ENCODE measurements around the gene PLCL2.
"Not testable (repeated sequence)": the region's sequence is repeated elsewhere in the genome, so short reads cannot be mapped to it uniquely, and the experiment has no call there.

PLCL2 gene

GRCh38 chr3:16923112-16923511 is 38.4 kb downstream of the PLCL2 start:
- DNase-seq: no peak

GRCh38 chr3:16927485-16927884 is 42.7 kb downstream of the PLCL2 start:
- no peak for DNase-seq

DNA sequence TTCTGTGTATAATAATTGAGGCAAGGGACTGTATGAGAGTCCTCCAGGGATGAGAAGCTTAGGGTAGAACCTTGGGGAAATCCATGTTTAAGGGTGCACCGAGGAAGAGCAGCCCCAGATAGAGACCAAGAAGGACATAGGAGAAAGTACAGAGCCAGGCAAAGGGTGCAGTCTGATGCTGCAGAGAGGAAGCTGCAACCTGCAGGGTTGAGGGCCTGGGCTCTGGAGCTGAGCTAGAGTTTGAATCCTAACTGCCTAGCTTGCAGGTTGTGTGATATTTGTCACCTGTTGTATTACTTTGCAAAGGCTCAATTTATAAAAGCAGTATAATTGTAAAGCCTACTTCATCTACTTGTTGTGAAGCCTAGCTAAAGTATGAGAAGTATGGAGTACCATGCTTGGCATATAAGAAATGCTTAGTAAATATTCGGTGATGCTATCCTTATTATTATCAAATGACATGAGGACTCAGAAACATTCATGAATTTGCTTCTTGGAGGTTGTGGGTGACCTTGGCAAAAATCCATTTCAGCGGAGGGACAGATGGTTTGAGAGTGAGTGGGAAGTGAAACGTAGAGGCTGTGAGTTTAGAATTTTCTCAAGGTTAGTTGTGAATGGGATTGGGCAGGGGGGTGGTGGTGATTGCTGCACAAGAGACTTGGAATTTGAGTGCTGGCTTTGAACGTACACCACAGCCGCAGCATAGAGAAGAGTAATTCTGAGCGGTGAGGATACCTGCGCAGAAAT is 43.8 kb downstream of the PLCL2 start:
- DNase-seq: no peak

DNA sequence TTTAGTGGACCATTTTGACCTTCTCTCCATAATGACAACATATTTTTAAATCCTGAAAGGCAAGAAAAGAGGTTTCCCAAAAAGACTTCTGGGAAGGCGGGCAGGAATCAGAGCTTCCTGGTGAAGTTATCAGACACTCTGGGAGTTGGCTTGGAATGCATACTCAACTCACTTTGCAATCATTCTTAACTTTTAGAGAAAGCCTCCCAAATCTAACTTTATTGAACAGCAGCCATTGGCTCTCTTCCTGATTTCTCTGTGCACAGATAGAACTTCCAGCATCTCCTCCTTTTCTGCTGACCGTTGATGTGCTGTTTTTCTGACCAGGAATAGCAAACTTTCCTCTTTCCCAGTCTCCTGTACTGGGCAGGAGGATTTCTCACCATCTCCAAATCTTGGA is 44.6 kb downstream of the PLCL2 start:
- no peak for DNase-seq

DNA sequence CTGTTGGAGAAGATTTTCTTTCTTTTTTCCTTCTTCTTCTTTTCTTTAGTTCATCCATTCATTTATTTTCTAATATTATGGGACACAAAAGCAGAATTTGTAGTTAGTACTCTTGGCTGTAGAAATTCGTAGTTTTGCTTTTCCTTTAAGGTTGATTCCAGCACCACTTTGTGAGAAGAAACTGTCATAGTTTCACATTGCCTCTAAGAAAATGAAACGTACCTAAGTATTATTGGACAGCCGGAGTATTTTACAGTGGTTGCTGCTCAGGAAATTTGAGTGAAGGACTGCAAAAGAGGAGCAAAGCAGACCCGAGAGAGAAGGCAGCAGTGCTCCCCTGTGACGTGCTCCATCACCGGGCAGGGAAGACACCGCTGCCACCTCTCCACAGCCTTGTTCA is 48.1 kb downstream of the PLCL2 start:
- no peak for DNase-seq

DNA sequence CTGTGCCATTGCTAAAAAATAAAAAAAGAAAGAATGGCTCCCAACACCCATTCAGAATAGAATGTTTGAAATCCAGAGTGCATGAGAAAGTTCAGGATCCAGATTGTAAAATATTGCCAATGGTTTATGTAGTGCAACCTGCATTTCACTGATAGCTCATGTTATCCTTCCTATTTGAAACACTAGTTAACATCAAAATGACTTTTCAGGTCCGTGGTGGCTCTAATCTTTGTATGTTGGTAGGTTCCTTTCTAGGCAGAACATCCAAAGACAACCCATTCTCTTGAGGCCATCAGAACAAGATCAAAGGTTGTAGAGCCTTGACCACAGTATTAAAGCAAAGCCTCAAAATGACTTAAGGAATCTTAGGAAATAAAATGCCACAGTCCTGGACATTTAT is 51.0 kb downstream of the PLCL2 start:
- DNase-seq: no peak

DNA sequence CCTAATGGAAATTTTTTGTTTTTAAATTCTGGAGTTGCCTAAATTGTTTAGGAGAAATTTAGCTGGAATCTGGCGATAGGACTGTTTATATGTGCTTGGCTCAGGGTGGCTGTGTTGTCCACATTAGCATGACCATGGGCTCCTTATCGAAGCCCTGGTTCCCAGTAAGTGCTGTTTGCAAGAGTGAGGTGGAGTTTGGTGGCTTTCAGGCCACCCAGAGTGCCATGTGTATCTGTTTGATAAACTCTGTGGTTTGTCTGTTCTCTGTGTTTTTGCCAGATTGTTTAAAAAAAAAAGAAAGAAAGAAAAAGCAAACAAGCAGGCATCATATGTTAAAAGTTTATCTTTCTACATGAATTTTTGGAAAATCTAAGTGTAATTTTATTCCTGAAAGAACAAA is 51.5 kb downstream of the PLCL2 start:
- no peak for DNase-seq

- DNase-seq: no peak
These were observed 52.0 kb downstream of the PLCL2 start for GRCh38 chr3:16936676-16937230.

DNA sequence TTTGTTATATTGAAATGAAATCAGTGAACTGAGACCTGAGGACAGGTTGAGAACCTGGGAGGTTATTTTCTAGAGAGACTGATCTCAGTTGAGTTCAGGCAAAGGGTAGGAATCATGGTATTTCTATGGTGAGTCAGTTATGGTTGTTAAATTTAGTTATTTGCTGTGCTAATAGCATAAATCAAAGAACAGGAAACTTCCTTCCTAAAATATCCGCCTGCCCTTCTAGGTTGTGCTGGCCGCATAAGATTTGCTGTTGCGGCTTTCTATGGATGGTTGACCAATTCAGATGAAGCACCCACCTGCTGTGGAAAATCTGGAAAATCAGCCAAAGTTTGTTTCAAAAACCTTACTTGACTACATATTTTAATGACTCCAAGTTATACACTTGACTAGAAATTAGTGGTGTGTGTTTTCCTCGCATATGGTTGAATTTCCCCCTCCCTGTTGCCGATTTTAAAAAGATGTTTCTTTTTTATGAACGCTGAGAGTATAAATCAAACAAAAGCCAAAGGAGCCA is 52.6 kb downstream of the PLCL2 start:
- no peak for DNase-seq

DNA sequence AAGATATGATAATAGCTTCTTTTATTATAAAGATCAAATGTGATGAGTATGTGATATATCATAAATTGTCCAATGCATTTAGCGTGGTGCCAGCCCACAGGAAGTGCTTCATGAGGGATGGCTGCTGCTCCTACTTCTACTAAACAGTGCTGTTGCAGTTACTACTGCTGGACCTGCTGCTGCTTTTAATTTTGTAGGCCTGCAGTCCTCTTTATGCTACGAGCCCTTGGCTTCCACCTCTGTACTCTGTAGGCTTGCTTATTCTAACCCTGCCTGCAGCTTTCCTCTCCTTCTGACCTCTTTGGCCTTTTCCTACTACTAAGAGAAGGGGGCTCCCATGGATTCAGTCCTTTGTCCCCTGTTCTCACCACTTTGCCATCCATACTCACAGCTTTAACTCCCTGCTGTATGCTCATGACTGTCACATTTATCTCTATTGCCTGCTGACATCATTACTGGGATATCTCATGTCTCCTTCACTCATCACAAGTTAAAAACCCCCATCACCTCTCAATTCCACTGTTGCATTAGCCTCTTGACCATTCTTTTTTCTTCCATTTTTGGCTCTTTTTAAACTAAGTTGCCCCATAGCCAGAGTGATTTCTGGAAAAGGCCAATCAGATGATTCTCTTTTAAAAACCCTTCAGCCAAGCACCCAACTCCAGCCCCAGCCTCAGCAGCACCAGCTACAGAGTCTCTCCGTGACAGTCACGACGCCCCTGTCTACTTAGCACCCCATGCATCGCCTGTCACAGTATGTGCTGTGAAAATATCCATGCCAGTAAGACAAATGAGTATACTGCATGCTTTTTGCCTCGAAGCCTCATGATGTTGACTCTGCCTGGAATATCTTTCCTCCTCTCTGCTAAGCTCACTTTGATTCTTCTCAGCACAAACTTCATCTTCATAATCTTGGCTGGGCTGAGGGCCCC is 56.3 kb downstream of the PLCL2 start:
- DNase-seq: no peak

- no peak for DNase-seq
These were observed 58.2 kb downstream of the PLCL2 start for GRCh38 chr3:16942955-16943354.

DNA sequence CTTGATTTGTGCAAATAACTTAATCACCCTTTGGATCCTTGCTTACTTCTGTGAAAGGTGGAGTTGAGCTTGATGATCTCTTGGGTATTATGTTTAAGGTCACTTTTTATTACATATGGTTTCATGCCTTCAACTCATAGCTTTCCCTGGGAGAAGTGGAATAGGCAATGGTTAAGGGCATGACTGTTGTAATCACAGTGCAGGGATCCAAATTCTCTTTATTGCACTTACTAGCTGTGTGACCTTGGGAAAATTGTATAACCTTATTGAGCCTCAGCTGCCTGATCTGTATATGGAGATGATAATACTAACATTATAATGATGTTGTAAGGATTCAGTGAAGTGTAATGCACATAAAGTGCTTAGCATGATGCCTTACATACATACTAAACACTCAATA is 59.1 kb downstream of the PLCL2 start:
- DNase-seq: no peak

DNA sequence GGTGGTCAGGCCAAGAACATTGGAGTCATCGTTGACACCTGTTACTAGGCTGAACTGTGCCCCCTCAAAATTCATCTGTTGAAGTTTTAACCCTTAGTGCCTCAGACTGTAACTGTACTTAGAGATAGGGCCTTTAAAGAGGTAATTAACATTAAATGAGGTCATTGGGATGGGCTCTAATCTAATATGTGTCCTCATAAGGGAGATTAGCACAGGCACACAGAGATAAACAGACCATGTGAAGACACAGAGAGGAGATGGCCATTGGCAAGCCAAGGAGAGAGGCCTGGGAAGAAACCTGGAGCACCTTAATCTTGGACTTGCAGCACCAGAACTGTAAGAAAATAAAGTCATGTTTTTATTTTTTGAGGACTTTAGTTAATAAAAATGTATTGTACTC is 59.6 kb downstream of the PLCL2 start:
- no peak for DNase-seq

GRCh38 chr3:16945330-16945729 is 60.6 kb downstream of the PLCL2 start:
- no peak for DNase-seq

DNA sequence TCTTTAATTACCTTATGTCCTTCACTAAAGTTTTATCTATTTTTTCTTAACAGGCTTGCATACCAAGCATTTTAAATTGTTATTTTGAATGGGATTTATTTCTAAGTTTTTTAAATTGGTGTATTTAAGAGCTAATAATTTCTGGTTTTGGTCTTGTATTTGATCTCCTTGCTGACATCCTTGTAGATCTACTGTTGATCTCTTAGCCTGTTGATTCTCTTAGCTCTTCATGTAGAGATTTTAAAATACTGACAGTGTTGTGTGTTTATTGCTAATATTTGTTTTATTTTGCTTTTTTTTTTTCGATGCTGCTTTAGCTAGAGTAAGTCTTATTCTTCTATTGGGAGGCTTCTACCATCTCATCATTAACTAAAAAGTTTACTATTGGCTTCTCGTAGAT is 65.5 kb downstream of the PLCL2 start:
- no peak for DNase-seq

DNA sequence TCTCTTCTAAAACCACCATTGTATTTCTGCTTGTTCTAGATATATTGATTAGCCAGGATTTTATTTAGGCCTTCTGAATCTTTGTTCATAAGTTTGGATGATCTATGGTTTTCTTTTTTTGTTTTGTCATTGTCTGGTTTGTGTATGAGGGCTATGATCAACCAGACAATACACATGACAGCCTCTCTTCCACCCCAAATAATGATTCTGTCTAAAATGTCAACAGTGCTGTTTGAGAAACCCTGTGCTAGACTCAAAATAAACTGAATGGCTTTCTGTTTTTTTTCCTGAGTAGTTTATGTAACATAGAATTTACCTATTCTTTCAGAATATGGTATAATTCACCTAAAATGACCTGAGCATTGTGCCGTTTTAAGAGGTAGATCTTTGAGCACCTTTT is 66.1 kb downstream of the PLCL2 start:
- DNase-seq: no peak

GRCh38 chr3:16957852-16958251 is 73.1 kb downstream of the PLCL2 start:
- not testable (repeated sequence) for DNase-seq

GRCh38 chr3:16960125-16960524 is 75.4 kb downstream of the PLCL2 start:
- no peak for DNase-seq

DNA sequence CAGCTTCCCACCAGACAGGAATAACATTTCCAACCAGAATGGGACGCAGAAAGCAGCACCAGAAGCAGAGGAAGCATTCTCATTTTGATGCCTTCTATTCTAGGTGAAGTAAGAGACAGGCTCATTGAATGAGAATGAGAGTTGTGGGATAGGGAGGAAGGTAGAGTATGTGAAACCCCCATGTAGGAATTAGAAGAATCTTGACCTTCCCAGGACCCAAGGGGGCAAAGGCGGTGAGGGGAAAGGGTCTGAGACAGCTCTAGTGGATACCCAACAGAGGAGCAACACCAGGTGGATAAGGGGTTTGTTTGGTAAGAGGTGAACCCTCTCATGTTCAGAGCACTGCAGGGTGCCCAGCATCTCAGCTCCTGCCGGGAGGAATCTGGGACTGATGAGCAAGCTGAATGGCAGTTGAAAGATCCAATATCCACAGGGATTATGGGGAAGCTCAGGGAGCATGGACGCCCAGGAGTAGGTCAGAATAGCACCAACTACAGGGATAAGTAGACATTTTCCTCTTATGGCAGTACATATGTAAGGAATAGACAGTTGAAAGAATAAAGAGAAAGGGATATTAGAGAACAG is 77.0 kb downstream of the PLCL2 start:
- no peak for DNase-seq

DNA sequence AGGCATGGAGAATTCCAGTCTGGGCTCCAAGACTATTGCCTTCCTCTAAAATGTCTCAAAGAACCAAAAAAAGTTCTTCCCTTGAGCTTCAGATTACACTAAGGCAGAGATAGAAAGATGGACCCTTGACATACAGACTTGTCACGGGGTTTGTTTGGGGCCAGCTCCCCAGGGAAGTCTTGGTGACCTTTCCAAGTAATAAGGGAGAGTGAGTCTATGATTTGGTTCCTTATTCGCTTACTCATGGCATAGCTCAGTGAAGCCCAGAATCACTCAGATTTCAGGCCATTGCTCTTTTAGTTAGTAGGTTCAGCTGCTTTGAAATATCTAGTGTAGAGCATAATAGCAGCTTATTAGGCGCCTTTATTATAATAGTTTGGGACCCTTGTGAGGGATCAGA is 90.3 kb downstream of the PLCL2 start:
- no peak for DNase-seq

DNA sequence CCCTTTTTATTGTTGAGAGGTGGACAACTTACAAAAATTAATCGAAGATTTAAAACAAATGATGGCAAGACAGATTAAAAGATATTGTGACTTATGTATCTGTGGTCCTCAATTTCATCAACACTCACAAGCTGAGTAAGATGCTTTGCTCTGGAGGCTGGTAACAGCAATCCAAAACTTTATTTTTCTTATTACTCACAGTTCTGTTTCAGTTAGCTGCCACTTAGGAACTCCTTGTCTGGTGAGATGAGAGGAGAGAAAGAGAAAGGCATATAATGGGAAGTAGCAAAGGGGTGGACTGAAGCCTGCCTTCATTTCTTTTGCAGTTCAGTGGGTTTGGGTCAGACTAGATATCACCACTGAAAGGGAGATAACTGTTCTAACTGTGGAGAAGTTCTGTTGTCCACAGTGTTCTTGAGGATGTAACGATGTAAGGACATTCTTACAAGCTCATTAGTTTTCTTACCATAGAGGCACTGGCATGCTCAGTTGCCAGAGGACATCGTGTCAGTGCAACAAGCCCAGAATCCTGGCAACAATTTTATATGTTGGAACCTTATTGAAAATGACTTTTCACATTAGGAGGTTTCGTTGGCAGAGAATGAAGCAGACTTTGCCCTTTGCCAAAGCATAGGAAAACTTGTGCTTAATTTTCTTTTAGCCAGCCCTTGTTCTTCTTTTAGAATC is 93.6 kb downstream of the PLCL2 start:
- no peak for DNase-seq

DNA sequence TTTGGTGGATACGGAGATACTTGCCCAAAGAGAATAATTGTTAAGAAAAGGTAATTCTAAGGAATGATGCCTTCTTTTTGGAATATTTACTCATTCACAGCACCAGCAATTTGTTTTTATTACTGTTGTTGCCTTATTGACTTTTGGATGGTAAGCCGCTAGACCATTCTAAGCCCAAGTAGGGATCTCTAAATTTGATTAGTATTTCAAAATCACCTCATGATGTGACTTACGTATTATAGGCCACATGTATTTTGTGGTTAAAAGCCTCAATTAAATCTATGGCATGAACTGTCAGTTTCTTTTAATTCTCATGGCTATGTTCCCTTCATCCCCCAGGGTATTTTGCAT is 94.1 kb downstream of the PLCL2 start:
- DNase-seq: no peak
